HL-60 (cell line): ENCODE results near the gene GSDMA.

Experiments
- POLR2AphosphoS5 ChIP-seq: IDR thresholded peaks from 2 replicates; pipeline ENCODE4 v1.6.1; 2012; ENCODE audit warnings: low read depth
- TF ChIP-seq, protein P1 (sequence below): IDR thresholded peaks from one replicate; pipeline ENCODE4 v1.5.1; 2011; ENCODE audit warnings: low read length, control low read depth, inconsistent platforms; ENCODE audit not compliant: insufficient read depth

DNA sequence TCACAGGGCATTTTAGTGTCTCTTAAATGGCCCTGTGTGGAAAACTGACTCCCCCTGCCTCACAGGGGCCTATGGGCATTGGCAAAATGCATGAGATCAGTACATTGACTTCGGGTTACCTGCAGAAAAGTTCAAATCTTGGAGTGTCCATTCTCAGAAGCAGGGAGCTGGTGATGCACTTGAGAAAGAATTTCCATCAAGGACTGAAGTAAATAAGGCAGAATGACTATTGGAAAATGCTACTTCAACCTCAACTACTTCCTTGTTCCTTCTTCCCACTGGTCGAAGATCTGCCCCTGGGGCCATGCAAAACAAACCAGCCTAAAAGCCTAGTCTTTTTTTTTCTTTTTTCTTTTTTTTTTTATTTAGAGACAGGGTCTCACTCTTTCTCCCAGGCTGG lies 13.8 kb upstream of the GSDMA start:
- TF ChIP-seq, protein P1, sequence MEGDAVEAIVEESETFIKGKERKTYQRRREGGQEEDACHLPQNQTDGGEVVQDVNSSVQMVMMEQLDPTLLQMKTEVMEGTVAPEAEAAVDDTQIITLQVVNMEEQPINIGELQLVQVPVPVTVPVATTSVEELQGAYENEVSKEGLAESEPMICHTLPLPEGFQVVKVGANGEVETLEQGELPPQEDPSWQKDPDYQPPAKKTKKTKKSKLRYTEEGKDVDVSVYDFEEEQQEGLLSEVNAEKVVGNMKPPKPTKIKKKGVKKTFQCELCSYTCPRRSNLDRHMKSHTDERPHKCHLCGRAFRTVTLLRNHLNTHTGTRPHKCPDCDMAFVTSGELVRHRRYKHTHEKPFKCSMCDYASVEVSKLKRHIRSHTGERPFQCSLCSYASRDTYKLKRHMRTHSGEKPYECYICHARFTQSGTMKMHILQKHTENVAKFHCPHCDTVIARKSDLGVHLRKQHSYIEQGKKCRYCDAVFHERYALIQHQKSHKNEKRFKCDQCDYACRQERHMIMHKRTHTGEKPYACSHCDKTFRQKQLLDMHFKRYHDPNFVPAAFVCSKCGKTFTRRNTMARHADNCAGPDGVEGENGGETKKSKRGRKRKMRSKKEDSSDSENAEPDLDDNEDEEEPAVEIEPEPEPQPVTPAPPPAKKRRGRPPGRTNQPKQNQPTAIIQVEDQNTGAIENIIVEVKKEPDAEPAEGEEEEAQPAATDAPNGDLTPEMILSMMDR = no peak
- no peak for TF ChIP-seq POLR2AphosphoS5
